Stimulated activated CD8-positive, alpha-beta memory T cell treated with anti-CD3 and anti-CD28 coated beads, Interleukin-7, amount 100 ng/mL, for 4 hours (primary cell): ENCODE data around the gene TMEM169.

Experiments used
- DNase-seq, 2 donors: peaks; one replicate each; pipeline ENCODE4 v3.0.0-alpha.2; 2020; ENCODE audit warnings: low read depth in 2 of 2

Gene TMEM169

DNA sequence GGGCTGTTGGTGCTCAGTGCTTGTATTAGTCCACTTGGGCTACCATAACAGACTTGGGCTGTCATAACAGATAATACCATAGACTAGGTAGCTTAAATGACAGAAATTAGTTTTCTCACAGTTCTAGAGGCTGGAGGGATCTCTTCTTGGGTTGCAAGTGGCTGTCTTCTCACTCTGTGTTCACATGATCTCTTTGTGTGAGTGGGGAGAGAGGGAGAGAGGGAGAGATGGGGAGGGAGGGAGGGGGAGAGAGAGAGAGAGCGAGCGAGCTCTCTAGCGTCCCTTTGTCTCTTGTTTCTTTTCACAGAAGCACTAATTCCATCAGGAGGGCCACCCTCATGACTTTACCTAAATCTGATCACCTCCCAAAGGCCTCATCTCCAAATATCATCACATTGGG lies 23.0 kb downstream of the TMEM169 start:
- DNase-seq = no peak

- no peak for DNase-seq
These were observed 25.6 kb downstream of the TMEM169 start for GRCh38 chr2:216107320-216107719.

DNA sequence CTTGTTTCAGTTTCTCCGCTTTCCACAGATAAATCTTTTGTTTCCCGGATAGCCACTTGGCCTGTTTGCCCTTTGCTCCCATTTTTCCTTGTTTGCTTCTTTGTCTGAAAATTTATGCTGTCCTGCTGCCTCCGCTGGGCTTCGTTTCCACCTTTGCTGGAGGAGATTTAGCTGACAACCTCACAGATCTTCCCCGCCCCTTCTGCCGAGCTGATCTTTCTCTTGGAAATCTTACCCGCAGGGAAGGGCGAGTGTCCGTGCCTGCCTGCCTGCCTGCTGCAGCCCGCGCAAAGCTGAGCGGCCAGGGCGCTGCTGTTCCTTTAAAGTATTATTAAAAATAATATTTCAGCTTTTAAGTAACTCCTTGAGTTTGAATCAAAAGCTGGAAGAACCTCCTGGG lies 26.0 kb downstream of the TMEM169 start:
- DNase-seq = no peak

DNA sequence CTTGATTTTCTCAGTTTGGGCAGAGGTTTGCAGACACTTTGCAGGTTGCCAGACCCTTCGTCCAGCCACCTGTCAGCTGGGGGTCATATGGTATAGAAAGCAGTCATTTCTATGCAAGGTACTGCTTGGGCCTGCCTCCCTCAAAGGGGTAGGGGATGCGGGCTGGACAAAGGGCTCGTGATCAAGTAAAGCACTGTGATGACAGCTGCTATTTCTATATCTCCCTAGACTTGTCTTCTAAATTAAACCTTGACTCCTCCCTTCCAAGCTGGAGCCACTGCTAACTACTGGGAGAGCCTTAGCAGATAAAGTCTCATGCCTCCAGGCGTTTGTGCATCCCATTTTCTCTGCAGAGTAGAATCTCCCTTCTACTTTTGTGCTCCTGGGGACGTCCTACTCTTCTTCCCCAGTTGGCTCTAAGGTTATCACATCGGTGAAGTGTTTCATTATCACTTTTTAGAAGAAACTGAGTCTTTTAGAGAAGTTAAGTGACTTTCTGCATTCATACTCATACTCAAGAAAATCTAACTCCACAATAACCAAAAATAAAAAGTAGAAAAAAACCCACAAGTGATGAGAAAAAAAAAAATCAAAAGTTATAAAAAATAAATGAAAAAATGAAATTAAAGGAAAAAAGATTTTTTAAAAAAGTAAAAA lies 26.7 kb downstream of the TMEM169 start:
- no peak for DNase-seq

- DNase-seq = peak; percentile 93 to 95
These were observed 27.5 kb downstream of the TMEM169 start, which contains the start of gene XRCC5 for GRCh38 chr2:216108967-216109921. TSS of gene XRCC5 (plus strand) at chr2:216109348. CDS start at chr2:216109437, 89 bp downstream.

DNA sequence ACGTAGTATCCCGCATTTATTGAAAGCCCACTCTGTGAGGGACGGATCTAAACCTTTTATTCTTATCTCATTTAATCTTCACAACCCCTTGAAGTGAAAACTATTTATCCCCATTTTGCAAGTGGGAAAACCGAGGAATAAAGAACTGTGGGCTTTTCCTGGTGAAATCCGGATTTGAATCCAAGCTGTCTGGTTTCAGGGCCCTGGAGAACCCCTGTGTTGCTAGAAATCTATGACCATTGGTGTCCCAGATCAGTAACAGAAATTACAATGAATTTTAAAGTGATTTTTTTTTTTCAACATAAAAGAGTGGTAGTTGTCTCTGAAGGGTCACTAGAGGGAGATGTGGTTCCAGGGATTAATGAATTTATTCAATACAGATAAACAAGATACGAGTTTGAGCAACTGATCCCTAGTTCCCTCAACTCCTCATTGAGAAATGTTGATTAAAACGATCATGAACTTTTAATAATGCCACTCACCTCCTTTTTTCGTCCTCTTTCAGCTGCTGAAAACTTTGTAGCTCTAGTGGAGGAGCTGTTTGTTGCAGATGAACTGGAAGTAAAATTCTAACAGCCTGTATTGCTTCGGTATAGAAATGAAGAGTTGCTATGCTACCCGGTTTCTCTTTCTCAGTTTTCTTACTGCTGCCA lies 28.4 kb downstream of the TMEM169 start:
- no peak for DNase-seq

DNA sequence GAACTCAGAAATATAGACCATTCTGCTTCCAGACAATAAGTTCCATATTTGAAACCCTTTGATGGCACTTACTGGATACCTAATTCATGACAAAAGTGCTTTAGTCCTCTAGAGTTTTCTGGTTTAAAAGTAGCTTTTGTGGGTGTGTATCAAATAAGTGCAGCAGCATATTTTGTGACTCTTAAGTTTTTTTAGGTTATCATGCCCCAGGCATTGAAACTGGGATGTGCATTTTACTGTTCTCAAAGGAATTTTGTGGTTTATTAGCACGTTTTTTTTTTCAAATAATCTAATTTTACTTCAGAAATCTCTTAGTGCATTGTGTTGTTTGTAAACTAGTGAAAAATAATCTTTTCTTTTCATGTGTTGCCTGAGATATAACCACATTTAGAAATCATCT lies 28.9 kb downstream of the TMEM169 start:
- DNase-seq = no peak

- no peak for DNase-seq
These were observed 29.4 kb downstream of the TMEM169 start for GRCh38 chr2:216111122-216111521.

DNA sequence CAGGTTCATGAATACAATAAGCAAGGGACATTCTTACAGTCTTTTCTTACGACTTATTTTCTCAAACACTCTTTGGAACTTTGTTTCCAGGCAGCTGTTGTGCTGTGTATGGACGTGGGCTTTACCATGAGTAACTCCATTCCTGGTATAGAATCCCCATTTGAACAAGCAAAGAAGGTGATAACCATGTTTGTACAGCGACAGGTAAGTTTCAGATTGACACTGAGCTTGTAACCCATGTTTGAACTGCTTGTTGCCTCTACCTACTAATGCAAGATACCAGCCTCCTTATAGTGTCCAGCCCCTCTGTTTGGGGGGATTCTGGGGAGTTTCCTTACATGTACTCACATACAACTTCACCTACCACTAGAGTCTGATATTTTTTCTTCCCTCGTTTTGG lies 31.2 kb downstream of the TMEM169 start:
- no peak for DNase-seq

DNA sequence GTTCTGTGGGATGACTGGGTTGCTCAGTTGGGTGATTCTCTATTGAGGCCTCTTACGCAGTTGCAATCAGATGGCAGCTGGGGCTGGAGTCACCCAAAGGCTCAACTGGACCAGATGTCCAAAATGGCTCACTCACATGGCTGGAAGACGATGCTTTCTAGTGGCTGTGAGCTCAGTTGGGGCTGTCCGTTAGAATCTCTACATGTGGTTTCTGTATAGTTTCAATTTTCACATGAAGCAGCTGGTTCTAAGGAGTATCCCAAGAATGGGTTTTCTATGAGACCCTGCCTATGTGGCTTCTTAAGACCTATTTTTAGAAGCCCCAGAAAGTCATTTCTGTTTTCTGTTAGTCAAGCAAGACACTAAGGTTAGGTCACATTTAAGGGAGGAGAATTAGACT lies 31.9 kb downstream of the TMEM169 start:
- no peak for DNase-seq

DNA sequence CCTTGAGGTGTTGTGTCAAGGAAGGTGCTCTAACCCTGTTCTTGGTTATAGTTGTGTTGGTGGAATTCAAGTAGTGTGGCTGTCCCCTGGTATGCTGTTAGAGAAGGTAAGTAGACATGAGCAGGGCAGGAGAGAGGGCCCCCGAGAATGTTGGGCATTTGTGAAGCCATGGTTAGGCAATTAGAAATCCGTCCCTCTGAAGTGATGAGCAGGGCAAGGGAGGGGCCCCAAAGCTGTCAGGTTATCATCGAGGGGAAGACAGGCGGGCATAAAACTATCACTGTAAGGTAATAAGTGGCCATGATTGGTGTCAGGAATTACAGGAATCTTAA lies 32.6 kb downstream of the TMEM169 start:
- no peak for DNase-seq

DNA sequence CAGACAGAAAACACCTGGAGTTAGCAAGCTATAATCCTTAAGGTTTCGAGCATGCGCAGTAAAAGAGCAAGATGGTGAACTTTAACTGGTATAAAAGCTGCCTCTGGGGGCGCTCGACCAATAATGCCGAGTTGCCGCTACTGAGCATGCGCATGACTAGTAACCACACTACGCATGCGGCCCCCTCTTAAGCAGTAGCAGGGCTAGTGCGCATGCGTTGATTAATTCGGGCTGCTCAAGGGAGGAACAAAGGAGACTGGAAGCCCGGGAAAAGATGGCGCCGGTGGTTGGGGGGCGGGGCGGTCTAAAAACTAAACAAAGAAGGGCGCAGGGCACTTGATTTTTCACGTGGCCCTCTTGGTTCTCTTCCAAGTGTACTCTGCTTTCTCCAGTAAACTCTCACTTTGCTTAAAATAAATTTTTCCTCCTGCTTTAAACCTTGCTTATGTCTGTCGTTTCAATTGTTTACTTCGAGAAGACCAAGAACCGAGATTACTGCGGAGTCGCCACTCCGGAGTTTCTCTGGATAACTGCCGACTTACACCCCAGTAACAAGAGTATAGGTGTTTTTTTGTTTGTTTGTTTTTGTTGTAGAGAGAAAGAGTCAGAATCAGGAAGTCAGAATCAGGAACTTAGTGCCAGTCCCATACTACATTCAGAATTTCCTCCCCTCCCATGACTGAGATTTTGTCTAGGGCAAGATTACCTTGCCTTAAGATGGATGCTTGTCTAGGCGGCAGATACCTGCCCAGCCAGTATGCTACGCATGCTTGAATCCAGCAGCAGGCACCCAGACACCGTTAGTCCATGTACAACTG lies 33.2 kb downstream of the TMEM169 start:
- peak; percentile 88 to 95 for DNase-seq

GRCh38 chr2:216116418-216116817 lies 34.7 kb downstream of the TMEM169 start:
- DNase-seq = no peak

- DNase-seq = no peak
These were observed 36.0 kb downstream of the TMEM169 start for GRCh38 chr2:216117561-216118340.

- DNase-seq = no peak
These were observed 36.8 kb downstream of the TMEM169 start for GRCh38 chr2:216118474-216118873.

GRCh38 chr2:216119146-216119545 lies 37.4 kb downstream of the TMEM169 start:
- no peak for DNase-seq

GRCh38 chr2:216119986-216120385 lies 38.3 kb downstream of the TMEM169 start:
- no peak for DNase-seq

DNA sequence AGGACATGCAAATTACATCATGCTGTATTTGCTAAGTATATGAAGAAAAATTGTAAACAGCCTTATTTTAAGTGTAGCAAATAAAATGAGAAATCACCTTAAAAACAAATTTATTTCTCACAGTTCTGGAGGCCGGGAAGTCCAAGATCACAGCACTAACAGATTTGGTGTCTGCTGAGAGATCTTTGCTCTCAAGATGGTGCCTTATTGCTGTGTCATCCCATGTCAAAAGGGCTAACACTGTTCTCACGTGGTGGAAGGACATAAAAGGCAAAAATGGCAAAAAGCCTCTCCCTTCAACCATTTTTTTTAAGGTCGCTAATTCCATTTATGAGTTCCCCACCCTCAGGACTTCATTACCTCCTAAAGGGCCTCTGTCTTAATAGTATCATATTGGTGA lies 39.5 kb downstream of the TMEM169 start:
- DNase-seq = no peak

DNA sequence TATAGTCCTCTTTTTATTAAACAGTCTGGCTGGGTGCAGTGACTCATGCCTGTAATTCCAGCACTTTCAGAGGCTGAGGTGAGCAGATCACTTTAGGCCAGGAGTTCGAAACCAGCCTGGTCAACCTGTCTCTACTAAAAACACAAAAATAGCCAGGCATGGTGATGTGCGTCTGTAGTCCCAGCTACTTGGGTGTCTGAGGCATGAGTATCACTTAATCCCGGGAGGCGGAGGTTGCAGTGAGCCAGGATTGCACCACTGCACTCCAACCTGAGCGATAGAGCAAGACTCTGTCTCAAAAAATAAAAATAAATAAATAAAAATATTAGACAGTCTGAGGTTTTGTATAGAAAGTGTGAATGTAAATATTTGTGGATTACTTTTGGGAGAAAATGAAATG lies 45.2 kb downstream of the TMEM169 start:
- DNase-seq = no peak

- DNase-seq = no peak
These were observed 48.7 kb downstream of the TMEM169 start for GRCh38 chr2:216130346-216130971.
